Measurements from ENCODE around the gene NABP2.

- TF ChIP-seq MAX (IDR thresholded peaks at IDR 0.05; ENCODE audit: insufficient read depth, insufficient read length) (no peak), MYC (IDR thresholded peaks at IDR 0.05; ENCODE audit: low read depth, low read length) (no peak), POLR2AphosphoS5 (IDR thresholded peaks at IDR 0.05; ENCODE audit: insufficient read depth, low read depth, low read length) (no peak), EZH2 (IDR thresholded peaks at IDR 0.05; ENCODE audit: borderline replicate concordance, low read depth, low read length, severe bottlenecking) (no peak), POLR2A (IDR thresholded peaks at IDR 0.05; ENCODE audit: low read depth, low read length) (no peak), GATA2 (IDR thresholded peaks at IDR 0.05; ENCODE audit: insufficient read depth, insufficient read length, low read depth, low read length) (no peak), JUN (IDR thresholded peaks at IDR 0.05; ENCODE audit: borderline replicate concordance, insufficient read depth, insufficient read length, low read depth) (no peak)
- TF ChIP-seq, protein P1, sequence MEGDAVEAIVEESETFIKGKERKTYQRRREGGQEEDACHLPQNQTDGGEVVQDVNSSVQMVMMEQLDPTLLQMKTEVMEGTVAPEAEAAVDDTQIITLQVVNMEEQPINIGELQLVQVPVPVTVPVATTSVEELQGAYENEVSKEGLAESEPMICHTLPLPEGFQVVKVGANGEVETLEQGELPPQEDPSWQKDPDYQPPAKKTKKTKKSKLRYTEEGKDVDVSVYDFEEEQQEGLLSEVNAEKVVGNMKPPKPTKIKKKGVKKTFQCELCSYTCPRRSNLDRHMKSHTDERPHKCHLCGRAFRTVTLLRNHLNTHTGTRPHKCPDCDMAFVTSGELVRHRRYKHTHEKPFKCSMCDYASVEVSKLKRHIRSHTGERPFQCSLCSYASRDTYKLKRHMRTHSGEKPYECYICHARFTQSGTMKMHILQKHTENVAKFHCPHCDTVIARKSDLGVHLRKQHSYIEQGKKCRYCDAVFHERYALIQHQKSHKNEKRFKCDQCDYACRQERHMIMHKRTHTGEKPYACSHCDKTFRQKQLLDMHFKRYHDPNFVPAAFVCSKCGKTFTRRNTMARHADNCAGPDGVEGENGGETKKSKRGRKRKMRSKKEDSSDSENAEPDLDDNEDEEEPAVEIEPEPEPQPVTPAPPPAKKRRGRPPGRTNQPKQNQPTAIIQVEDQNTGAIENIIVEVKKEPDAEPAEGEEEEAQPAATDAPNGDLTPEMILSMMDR (IDR thresholded peaks at IDR 0.05; ENCODE audit: extremely low read depth in 1 of 2, insufficient read depth in 1 of 2, low read depth in 1 of 2, low read length in 2 of 2): no peak
Measured at GRCh38 chr12:56237552-56237951, 13.4 kb downstream of the NABP2 start.

All from endothelial cell of umbilical vein (primary cell).